ENCODE results near the gene STPG1.

Gene STPG1

GRCh38 chr1:24318615-24319311, 94.8 kb downstream of the STPG1 start:
- Histone ChIP-seq H3K27me3 (ENCODE audit: insufficient read depth, low read length) (peaks cover 60% of the 10 kb centered on the region), H3K9me3 (ENCODE audit: low read length) (no peaks in the 10 kb centered on the region), H3K36me3 (ENCODE audit: insufficient read depth, low read length) (no peaks in the 10 kb centered on the region)

GRCh38 chr1:24317956-24318614, 95.5 kb downstream of the STPG1 start:
- no peaks in the 10 kb centered on the region for H3K36me3 ChIP-seq (ENCODE audit: insufficient read depth, low read length)
- H3K4me3 ChIP-seq (ENCODE audit: low read length): no peak overlapping the region
- H3K4me1 ChIP-seq (ENCODE audit: insufficient read depth, low read length): no peaks in the 10 kb centered on the region
- H3K9me3 ChIP-seq (ENCODE audit: low read length): no peaks in the 10 kb centered on the region
- H2AFZ ChIP-seq (ENCODE audit: low read depth, low read length): no peak overlapping the region
- peaks cover 53% of the 10 kb centered on the region for H3K27me3 ChIP-seq (ENCODE audit: insufficient read depth, low read length)

More at GRCh38 chr1:24318615-24319311, 94.8 kb downstream of the STPG1 start:
- Histone ChIP-seq H3K4me3 (ENCODE audit: low read length) (no peak overlapping the region), H2AFZ (ENCODE audit: low read depth, low read length) (no peak overlapping the region), H3K4me1 (ENCODE audit: insufficient read depth, low read length) (no peaks in the 10 kb centered on the region)

- peaks cover 43% of the 10 kb centered on the region for H3K27me3 ChIP-seq (ENCODE audit: insufficient read depth, low read length)
These were observed 96.5 kb downstream of the STPG1 start for GRCh38 chr1:24317081-24317480.

GRCh38 chr1:24316645-24317044, 96.9 kb downstream of the STPG1 start:
- H2AFZ ChIP-seq (ENCODE audit: low read depth, low read length): no peak overlapping the region
- H3K9me3 ChIP-seq (ENCODE audit: low read length): no peaks in the 10 kb centered on the region
- no peaks in the 10 kb centered on the region for H3K36me3 ChIP-seq (ENCODE audit: insufficient read depth, low read length)
- peaks cover 39% of the 10 kb centered on the region for H3K27me3 ChIP-seq (ENCODE audit: insufficient read depth, low read length)
- H3K4me1 ChIP-seq (ENCODE audit: insufficient read depth, low read length): no peaks in the 10 kb centered on the region
- H3K4me3 ChIP-seq (ENCODE audit: low read length): no peak overlapping the region

More at GRCh38 chr1:24317081-24317480, 96.5 kb downstream of the STPG1 start:
- no peak overlapping the region for H2AFZ ChIP-seq (ENCODE audit: low read depth, low read length)
- no peaks in the 10 kb centered on the region for H3K4me1 ChIP-seq (ENCODE audit: insufficient read depth, low read length)
- H3K9me3 ChIP-seq (ENCODE audit: low read length): no peaks in the 10 kb centered on the region
- H3K4me3 ChIP-seq (ENCODE audit: low read length): no peak overlapping the region
- no peaks in the 10 kb centered on the region for H3K36me3 ChIP-seq (ENCODE audit: insufficient read depth, low read length)

GRCh38 chr1:24315391-24315790, 98.2 kb downstream of the STPG1 start:
- Histone ChIP-seq H3K4me1 (ENCODE audit: insufficient read depth, low read length) (no peaks in the 10 kb centered on the region), H3K36me3 (ENCODE audit: insufficient read depth, low read length) (no peaks in the 10 kb centered on the region), H3K4me3 (ENCODE audit: low read length) (no peak overlapping the region), H3K9me3 (ENCODE audit: low read length) (no peaks in the 10 kb centered on the region), H2AFZ (ENCODE audit: low read depth, low read length) (no peak overlapping the region), H3K27me3 (ENCODE audit: insufficient read depth, low read length) (peaks cover 29% of the 10 kb centered on the region)

GRCh38 chr1:24311741-24312140, 101.8 kb downstream of the STPG1 start:
- H3K27me3 ChIP-seq (ENCODE audit: insufficient read depth, low read length): peaks cover 6% of the 10 kb centered on the region
- no peaks in the 10 kb centered on the region for H3K36me3 ChIP-seq (ENCODE audit: insufficient read depth, low read length)
- no peaks in the 10 kb centered on the region for H3K9me3 ChIP-seq (ENCODE audit: low read length)
- no peak overlapping the region for H2AFZ ChIP-seq (ENCODE audit: low read depth, low read length)
- no peak overlapping the region for H3K4me3 ChIP-seq (ENCODE audit: low read length)
- H3K4me1 ChIP-seq (ENCODE audit: insufficient read depth, low read length): no peaks in the 10 kb centered on the region

GRCh38 chr1:24311234-24311633, 102.3 kb downstream of the STPG1 start:
- Histone ChIP-seq H3K36me3 (ENCODE audit: insufficient read depth, low read length) (no peaks in the 10 kb centered on the region), H2AFZ (ENCODE audit: low read depth, low read length) (no peak overlapping the region)

GRCh38 chr1:24309762-24310485, 103.7 kb downstream of the STPG1 start:
- Histone ChIP-seq H2AFZ (ENCODE audit: low read depth, low read length) (no peak overlapping the region), H3K9me3 (ENCODE audit: low read length) (no peaks in the 10 kb centered on the region), H3K27me3 (ENCODE audit: insufficient read depth, low read length) (peaks cover 6% of the 10 kb centered on the region), H3K36me3 (ENCODE audit: insufficient read depth, low read length) (no peaks in the 10 kb centered on the region), H3K4me1 (ENCODE audit: insufficient read depth, low read length) (no peaks in the 10 kb centered on the region), H3K4me3 (ENCODE audit: low read length) (no peak overlapping the region)

More at GRCh38 chr1:24311234-24311633, 102.3 kb downstream of the STPG1 start:
- Histone ChIP-seq H3K27me3 (ENCODE audit: insufficient read depth, low read length) (peaks cover 6% of the 10 kb centered on the region), H3K9me3 (ENCODE audit: low read length) (no peaks in the 10 kb centered on the region), H3K4me3 (ENCODE audit: low read length) (no peak overlapping the region), H3K4me1 (ENCODE audit: insufficient read depth, low read length) (no peaks in the 10 kb centered on the region)

- Histone ChIP-seq H3K36me3 (ENCODE audit: insufficient read depth, low read length) (no peaks in the 10 kb centered on the region), H3K4me3 (ENCODE audit: low read length) (no peak overlapping the region), H3K9me3 (ENCODE audit: low read length) (no peaks in the 10 kb centered on the region), H3K27me3 (ENCODE audit: insufficient read depth, low read length) (peaks cover 3% of the 10 kb centered on the region), H3K4me1 (ENCODE audit: insufficient read depth, low read length) (no peaks in the 10 kb centered on the region), H2AFZ (ENCODE audit: low read depth, low read length) (no peak overlapping the region)
These were observed 105.1 kb downstream of the STPG1 start for GRCh38 chr1:24308365-24309015.

Measured in neuron (in vitro differentiated cells).